SU-DHL-6 (cell line): ENCODE measurements around the gene MEI1.

Experiments used
- H2AFZ ChIP-seq: fragments of 200-600 bp; sonication (generic); 2 replicates; pipeline ENCODE4 v1.6.1; 2014; ENCODE audit warnings: low read depth, mild to moderate bottlenecking, moderate library complexity, mixed read lengths, antibody characterized with exemption, low read length; ENCODE audit not compliant: severe bottlenecking
- H3F3A ChIP-seq: fragments of 200-600 bp; shearing (Covaris generic); 2 replicates; pipeline ENCODE4 v1.6.0; 2016; ENCODE audit warnings: antibody characterized with exemption, mild to moderate bottlenecking; ENCODE audit not compliant: insufficient read depth
- H3K27ac ChIP-seq: fragments of 200-600 bp; sonication (generic); 2 replicates; pipeline ENCODE4 v1.5.1; 2016; ENCODE audit warnings: low read depth, mild to moderate bottlenecking, low read length, moderate library complexity, mixed read lengths
- H3K27me3 ChIP-seq: fragments of 200-600 bp; sonication (generic), shearing (Covaris generic); 2 replicates; pipeline ENCODE4 v1.6.0; 2014; ENCODE audit warnings: mild to moderate bottlenecking, low read length
- H3K36me3 ChIP-seq: fragments of 200-600 bp; sonication (generic); 2 replicates; pipeline ENCODE4 v1.6.1; 2014; ENCODE audit warnings: mild to moderate bottlenecking, low read length, mixed read lengths
- H3K4me2 ChIP-seq: fragments of 300-600, 200-600 bp; shearing (Covaris generic), sonication (generic); 2 replicates; pipeline ENCODE4 v1.6.0; 2014; ENCODE audit warnings: low read length, low read depth, mild to moderate bottlenecking; ENCODE audit not compliant: poor library complexity, severe bottlenecking
- H3K4me3 ChIP-seq: fragments of 200-600 bp; sonication (generic); 2 replicates; pipeline ENCODE4 v1.5.1; 2014; ENCODE audit warnings: antibody characterized with exemption, low read length, mild to moderate bottlenecking, mixed read lengths; ENCODE audit not compliant: insufficient read depth, poor library complexity, severe bottlenecking
- H3K79me2 ChIP-seq: fragments of 200-600 bp; sonication (generic); 2 replicates; pipeline ENCODE4 v1.6.1; 2014; ENCODE audit warnings: mild to moderate bottlenecking, low read length, moderate library complexity; ENCODE audit not compliant: insufficient read depth
- H3K9ac ChIP-seq: fragments of 200-600 bp; sonication (generic); 2 replicates; pipeline ENCODE4 v1.7.0; 2014; ENCODE audit warnings: mild to moderate bottlenecking, low read length
- H3K9me2 ChIP-seq: fragments of 200-600 bp; sonication (generic); replicated peaks from 2 replicates; pipeline ENCODE4 v1.6.1; 2014; ENCODE audit warnings: low read length; ENCODE audit not compliant: insufficient read depth
- H3K9me3 ChIP-seq: fragments of 200-600 bp; sonication (generic); 2 replicates; pipeline ENCODE4 v1.6.1; 2014; ENCODE audit warnings: low read length, mixed read lengths; ENCODE audit not compliant: insufficient read depth
- H4K20me1 ChIP-seq: fragments of 200-600 bp; sonication (generic); 2 replicates; pipeline ENCODE4 v1.6.1; 2014; ENCODE audit warnings: low read depth, mild to moderate bottlenecking, antibody characterized with exemption, low read length, moderate library complexity, mixed read lengths
- CTCF ChIP-seq: fragments of 200-600 bp; sonication (generic); IDR thresholded peaks from one replicate; pipeline ENCODE4 v1.5.1; 2017; ENCODE audit warnings: antibody characterized with exemption, mild to moderate bottlenecking, low read length, moderate library complexity; ENCODE audit not compliant: insufficient read depth, poor library complexity, severe bottlenecking
- EZH2phosphoT487 ChIP-seq: fragments of 200-600 bp; sonication (generic), shearing (Covaris generic); conservative IDR thresholded peaks from 2 replicates; pipeline ENCODE4 v1.6.1; 2018; ENCODE audit warnings: mild to moderate bottlenecking, antibody characterized with exemption, low read length, moderate library complexity, mixed read lengths

Gene MEI1

GRCh38 chr22:41688365-41689211 lies 10.7 kb upstream of the MEI1 start, which contains the start of gene SNU13:
SNU13 (minus strand) TSS chr22:41688867; CDS start chr22:41688796, 71 bp downstream.
- H3K27ac ChIP-seq, result peak within 1 kb of the TSS; percentile 63
- H4K20me1 ChIP-seq, result no peaks in the 10 kb centered on the region
- peak within 1 kb of the TSS; percentile 94 for H3K4me3 ChIP-seq
- H3K9me3 ChIP-seq, result no peaks in the 10 kb centered on the region
- H3K9me2 ChIP-seq, result no peaks in the 10 kb centered on the region
- peak within 1 kb of the TSS; percentile 93 for H3K9ac ChIP-seq
- no peaks in the 10 kb centered on the region for H3K36me3 ChIP-seq
- H2AFZ ChIP-seq, result peak within 1 kb of the TSS; percentile 91
- H3F3A ChIP-seq, result peaks cover 17% of the 10 kb centered on the region
- no peaks in the 10 kb centered on the region for H3K27me3 ChIP-seq
- H3K79me2 ChIP-seq, result peaks cover 50% of the 10 kb centered on the region
- TF ChIP-seq CTCF (no peak), EZH2phosphoT487 (no peak)
- peak within 1 kb of the TSS; percentile 61 for H3K4me2 ChIP-seq

GRCh38 chr22:41690476-41690875 lies 8.8 kb upstream of the MEI1 start:
- Histone ChIP-seq H3K79me2 (peaks cover 32% of the 10 kb centered on the region), H3K9me2 (no peaks in the 10 kb centered on the region), H4K20me1 (no peaks in the 10 kb centered on the region), H3K9me3 (no peaks in the 10 kb centered on the region), H3K9ac (no peak overlapping the region), H3F3A (peaks cover 8% of the 10 kb centered on the region; the same call in 1 of the 2 replicates), H3K4me3 (no peak overlapping the region), H3K27me3 (no peaks in the 10 kb centered on the region), H3K4me2 (no peak overlapping the region), H2AFZ (no peak overlapping the region), H3K36me3 (no peaks in the 10 kb centered on the region), H3K27ac (no peak overlapping the region)
- TF ChIP-seq EZH2phosphoT487, result no peak
- no peak for TF ChIP-seq CTCF

- H3K9me3 ChIP-seq, result no peaks in the 10 kb centered on the region
- H2AFZ ChIP-seq, result no peak overlapping the region
- no peaks in the 10 kb centered on the region for H3K27me3 ChIP-seq
- H3K9me2 ChIP-seq, result no peaks in the 10 kb centered on the region
- no peak overlapping the region for H3K4me3 ChIP-seq
- H3K36me3 ChIP-seq, result no peaks in the 10 kb centered on the region
- no peaks in the 10 kb centered on the region for H4K20me1 ChIP-seq
- no peaks in the 10 kb centered on the region for H3K79me2 ChIP-seq
- H3K9ac ChIP-seq, result no peak overlapping the region
- no peak overlapping the region for H3K4me2 ChIP-seq
- H3F3A ChIP-seq, result peaks cover 1% of the 10 kb centered on the region; the same call in 1 of the 2 replicates
- TF ChIP-seq CTCF (no peak), EZH2phosphoT487 (no peak)
- no peak overlapping the region for H3K27ac ChIP-seq
Measured at GRCh38 chr22:41695211-41695610, 4.1 kb upstream of the MEI1 start.
